OCI-LY7 (cell line): Measurements from ENCODE around the gene DAPK1.

ENCODE experiments used
- CTCF ChIP-seq: fragments of 200-600 bp; sonication (generic); conservative IDR thresholded peaks from 2 replicates; pipeline ENCODE4 v1.5.1; 2014; ENCODE audit warnings: mild to moderate bottlenecking, antibody characterized with exemption, low read length, moderate library complexity, mixed read lengths
- EZH2phosphoT487 ChIP-seq: fragments of 200-600 bp; sonication (generic); IDR thresholded peaks from 2 replicates; pipeline ENCODE4 v1.6.1; 2018; ENCODE audit warnings: low read depth, borderline replicate concordance, mild to moderate bottlenecking, mixed run types, antibody characterized with exemption, low read length, moderate library complexity, mixed read lengths

- no peak for TF ChIP-seq CTCF
- TF ChIP-seq EZH2phosphoT487: no peak
Observed at GRCh38 chr9:87702921-87703320, 205.3 kb downstream of the DAPK1 start.
